ENCODE data around the gene LMAN2L. TPM values are rescaled to one million over a fixed set of nuclear protein-coding genes. Genes with fewer than 3 reads are reported as not detected.

The LMAN2L gene
- total and polyA plus RNA-seq, 9 donors, result 22.5 to 30.3 (median 27.7) TPM

DNA sequence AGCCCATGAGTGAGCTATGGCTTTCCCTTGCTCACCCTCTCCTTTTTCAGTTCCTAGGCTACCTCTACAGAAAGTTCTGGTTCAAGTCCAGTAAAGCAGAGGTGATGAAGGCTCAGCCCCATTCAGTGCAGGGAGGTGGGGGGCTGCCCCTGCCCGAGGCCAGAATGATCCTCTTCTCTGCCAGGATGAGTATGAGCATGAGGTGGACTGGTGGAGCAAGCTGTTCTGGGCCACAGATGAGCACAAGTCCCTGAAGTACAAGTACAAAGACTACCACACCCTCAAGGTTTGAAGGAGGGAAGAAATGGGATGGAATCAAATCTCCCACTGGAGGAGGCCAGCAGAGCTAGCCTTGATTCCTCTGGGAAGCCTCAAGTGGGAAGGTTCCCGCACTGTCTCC lies 42.4 kb downstream of the LMAN2L start:
- no peak for DNase-seq
- H3K27ac ChIP-seq (ENCODE audit: low read length), result no peak overlapping the region
- H3K27me3 ChIP-seq (ENCODE audit: control insufficient read depth, insufficient read depth, low read length), result no peaks in the 10 kb centered on the region
- H3K4me1 ChIP-seq (ENCODE audit: control insufficient read depth, insufficient read depth, low read length), result peaks cover 9% of the 10 kb centered on the region
- WGBS (ENCODE audit: insufficient coverage), result 83% methylated on average over 2 of the region's 2 CpGs
- H3K4me3 ChIP-seq (ENCODE audit: low read length), result no peak overlapping the region
- peaks cover 16% of the 10 kb centered on the region for H3K36me3 ChIP-seq (ENCODE audit: control insufficient read depth, insufficient read depth, low read length)
- no peaks in the 10 kb centered on the region for H3K9me3 ChIP-seq (replicated peaks; ENCODE audit: control insufficient read depth, low read depth, low read length)

DNA sequence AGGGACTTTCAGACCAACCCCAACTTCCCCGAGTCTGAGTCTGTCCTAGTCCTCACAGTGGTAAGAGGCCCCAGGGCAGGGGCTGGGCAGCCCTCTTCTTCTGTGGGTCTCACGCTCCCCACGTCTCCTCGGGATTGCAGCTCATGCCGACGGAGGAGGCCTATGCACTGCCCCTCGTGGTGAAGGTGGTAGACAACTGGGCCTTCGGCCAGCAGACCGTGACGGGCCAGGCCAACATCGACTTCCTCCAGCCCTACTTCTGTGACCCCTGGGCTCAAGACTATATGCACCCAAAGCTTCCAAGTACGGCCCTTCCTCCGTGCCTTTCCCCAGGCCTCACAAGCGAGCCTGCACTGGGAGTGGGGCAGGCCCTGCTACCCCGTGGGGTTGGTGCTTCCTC lies 44.3 kb downstream of the LMAN2L start:
- Histone ChIP-seq H3K27me3 (ENCODE audit: control insufficient read depth, insufficient read depth, low read length) (no peaks in the 10 kb centered on the region), H3K4me3 (ENCODE audit: low read length) (no peak overlapping the region), H3K36me3 (ENCODE audit: control insufficient read depth, insufficient read depth, low read length) (peaks cover 2% of the 10 kb centered on the region), H3K27ac (ENCODE audit: low read length) (no peak overlapping the region), H3K4me1 (ENCODE audit: control insufficient read depth, insufficient read depth, low read length) (peaks cover 12% of the 10 kb centered on the region), H3K9me3 (replicated peaks; ENCODE audit: control insufficient read depth, low read depth, low read length) (no peaks in the 10 kb centered on the region)
- WGBS (ENCODE audit: insufficient coverage), result 76% methylated on average over 14 of the region's 15 CpGs
- no peak for DNase-seq

DNA sequence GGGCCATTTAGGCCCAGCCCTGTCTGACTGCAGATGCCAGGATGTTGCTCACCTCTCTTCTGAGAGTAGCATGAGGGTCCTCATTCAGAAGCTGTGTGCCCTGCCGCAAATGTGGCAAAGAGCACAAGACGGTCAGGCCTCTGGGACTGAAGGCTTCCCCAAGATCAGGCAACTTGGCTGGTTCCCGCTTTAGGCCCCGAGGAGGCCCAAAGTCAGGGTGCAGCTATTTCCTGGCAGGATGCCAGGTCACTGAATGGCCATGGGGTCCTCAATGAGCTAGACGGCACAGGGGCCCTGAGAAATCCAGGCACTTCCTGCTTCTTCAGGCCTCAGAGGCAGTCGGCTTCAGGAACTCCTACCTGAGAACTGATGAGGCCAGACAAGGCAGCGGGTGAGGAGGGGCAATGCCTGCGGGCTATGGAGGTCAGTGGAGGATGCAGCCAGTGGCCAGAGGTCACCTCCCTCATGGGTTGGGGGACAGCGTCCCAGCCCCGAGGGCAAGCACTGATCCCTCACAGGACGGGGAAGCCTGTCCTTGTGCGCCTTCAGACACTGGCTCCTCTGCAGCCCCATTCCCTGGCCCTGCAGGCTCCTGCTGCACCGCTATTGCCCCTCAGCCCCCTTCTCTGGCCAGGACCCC lies 44.9 kb downstream of the LMAN2L start:
- Histone ChIP-seq H3K9me3 (replicated peaks; ENCODE audit: control insufficient read depth, low read depth, low read length) (no peaks in the 10 kb centered on the region), H3K27me3 (ENCODE audit: control insufficient read depth, insufficient read depth, low read length) (no peaks in the 10 kb centered on the region), H3K27ac (ENCODE audit: low read length) (no peak overlapping the region), H3K4me1 (ENCODE audit: control insufficient read depth, insufficient read depth, low read length) (peaks cover 12% of the 10 kb centered on the region), H3K36me3 (ENCODE audit: control insufficient read depth, insufficient read depth, low read length) (no peaks in the 10 kb centered on the region), H3K4me3 (ENCODE audit: low read length) (no peak overlapping the region)
- 72% methylated on average over 12 of the region's 13 CpGs for WGBS (ENCODE audit: insufficient coverage)
- DNase-seq, result no peak

DNA sequence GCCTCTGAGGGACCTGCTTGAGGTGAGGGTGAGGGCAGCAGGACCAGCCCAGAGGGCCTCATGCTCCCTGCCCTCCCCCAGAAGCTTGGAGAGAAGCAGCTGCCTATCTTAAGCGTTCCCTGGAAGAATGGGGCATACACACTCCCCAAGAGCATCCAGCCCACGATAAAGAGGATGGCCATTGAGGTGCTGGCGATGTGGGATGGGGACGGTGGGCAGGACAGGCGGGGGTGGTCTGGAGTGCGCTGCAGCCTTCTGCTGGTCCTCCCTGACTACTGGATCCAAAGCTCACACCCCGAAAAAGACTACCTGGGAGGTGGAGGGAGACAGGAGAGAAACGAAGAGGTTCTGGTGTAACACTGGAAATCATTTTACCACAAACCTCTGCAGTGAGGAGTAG lies 45.6 kb downstream of the LMAN2L start:
- Histone ChIP-seq H3K9me3 (replicated peaks; ENCODE audit: control insufficient read depth, low read depth, low read length) (no peaks in the 10 kb centered on the region), H3K4me3 (ENCODE audit: low read length) (no peak overlapping the region), H3K4me1 (ENCODE audit: control insufficient read depth, insufficient read depth, low read length) (peaks cover 12% of the 10 kb centered on the region), H3K27me3 (ENCODE audit: control insufficient read depth, insufficient read depth, low read length) (no peaks in the 10 kb centered on the region), H3K27ac (ENCODE audit: low read length) (no peak overlapping the region), H3K36me3 (ENCODE audit: control insufficient read depth, insufficient read depth, low read length) (no peaks in the 10 kb centered on the region)
- 95% methylated on average over 3 of the region's 8 CpGs for WGBS (ENCODE audit: insufficient coverage)
- DNase-seq, result no peak

DNA sequence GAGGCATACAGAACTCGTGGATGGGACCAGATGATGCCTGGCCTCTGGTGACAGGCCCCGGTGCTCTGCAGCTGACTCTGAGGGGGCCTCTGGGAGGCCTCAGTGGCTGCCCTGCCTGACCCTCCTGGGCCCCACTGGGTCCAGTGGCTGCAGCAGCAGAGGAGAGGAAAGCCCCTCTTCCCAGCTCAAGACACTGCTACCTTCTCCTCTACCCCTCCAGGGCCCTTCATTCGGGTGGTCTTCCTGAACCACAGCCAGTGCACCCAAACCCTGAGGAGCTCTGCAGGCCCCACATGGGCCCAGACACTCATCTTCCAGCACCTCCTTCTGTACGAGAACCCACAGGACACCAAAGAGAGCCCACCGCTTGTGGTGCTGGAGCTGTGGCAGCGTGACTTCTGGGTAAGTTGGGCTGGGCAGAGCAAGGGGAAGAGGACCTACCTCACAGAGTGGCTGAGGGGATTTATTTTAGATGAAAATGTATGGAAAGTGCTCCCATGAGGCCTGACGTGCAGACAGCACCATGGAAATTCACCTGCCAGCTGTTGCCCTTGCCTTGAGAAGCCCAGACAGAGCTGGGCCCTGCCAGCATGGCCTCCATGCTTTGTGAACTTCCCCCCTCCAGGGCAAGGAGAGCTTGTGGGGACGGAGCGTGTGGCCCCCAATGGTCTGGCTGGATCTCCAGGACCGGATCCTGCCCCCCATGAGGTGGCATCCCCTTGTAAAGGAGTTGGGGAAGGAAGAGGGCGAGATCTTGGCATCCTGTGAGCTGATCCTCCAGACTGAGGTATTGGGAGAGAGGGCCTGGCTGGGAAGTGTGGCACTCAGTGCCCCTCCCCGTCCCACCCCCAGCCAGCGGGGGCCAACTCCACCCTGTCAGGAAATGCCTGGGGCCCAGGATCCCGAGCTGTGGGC lies 46.3 kb downstream of the LMAN2L start:
- no peak overlapping the region for H3K4me3 ChIP-seq (ENCODE audit: low read length)
- no peaks in the 10 kb centered on the region for H3K27me3 ChIP-seq (ENCODE audit: control insufficient read depth, insufficient read depth, low read length)
- DNase-seq, result no peak
- H3K9me3 ChIP-seq (replicated peaks; ENCODE audit: control insufficient read depth, low read depth, low read length), result no peaks in the 10 kb centered on the region
- 53% methylated on average over 3 of the region's 14 CpGs for WGBS (ENCODE audit: insufficient coverage)
- H3K4me1 ChIP-seq (ENCODE audit: control insufficient read depth, insufficient read depth, low read length), result peaks cover 12% of the 10 kb centered on the region
- peak overlapping the region; percentile 35 for H3K27ac ChIP-seq (ENCODE audit: low read length)
- H3K36me3 ChIP-seq (ENCODE audit: control insufficient read depth, insufficient read depth, low read length), result no peaks in the 10 kb centered on the region

DNA sequence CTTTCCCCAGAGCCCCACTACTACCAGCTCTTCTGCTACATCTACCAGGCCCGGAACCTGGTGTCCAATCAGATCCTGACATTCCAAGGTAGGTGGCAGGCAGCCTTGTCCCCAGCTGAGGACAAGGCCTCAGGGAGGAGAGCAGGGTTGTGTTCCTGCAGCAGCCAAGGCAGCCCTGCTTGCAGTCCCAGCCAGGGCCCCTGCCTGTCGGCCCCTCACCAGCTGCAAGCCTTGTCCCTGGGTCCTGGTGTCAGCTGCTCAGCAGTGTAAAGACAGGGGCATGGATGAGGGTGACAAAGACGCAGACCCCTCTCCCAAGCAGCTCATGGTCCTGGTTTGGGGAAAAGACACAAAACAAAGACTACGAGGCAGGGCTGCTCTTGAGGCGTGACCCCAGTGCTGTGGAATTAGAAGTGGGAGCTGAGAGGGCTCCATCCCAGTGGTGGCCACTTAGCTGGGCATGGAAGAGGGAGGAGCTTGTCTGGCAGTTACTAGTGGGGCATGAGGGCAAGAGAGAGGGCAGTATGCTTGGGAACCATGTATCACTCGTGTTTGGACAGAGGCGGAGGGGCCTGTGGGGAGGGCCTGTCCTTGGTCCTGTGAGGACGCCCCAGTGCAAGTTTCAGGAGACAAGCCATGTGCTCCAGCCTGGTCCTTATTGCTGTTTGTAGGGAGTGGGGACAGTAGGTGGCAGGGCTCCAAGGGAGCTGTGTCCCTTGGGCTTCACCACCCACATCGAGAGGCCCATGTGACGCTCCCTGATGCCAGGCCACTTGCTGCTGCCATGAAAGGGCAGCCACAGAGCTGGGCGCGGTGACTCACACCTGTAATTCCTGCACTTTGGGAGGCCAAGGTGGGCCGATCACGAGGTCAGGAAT lies 47.5 kb downstream of the LMAN2L start:
- H3K9me3 ChIP-seq (replicated peaks; ENCODE audit: control insufficient read depth, low read depth, low read length), result no peaks in the 10 kb centered on the region
- peaks cover 12% of the 10 kb centered on the region for H3K4me1 ChIP-seq (ENCODE audit: control insufficient read depth, insufficient read depth, low read length)
- no peaks in the 10 kb centered on the region for H3K27me3 ChIP-seq (ENCODE audit: control insufficient read depth, insufficient read depth, low read length)
- no peak overlapping the region for H3K4me3 ChIP-seq (ENCODE audit: low read length)
- WGBS (ENCODE audit: insufficient coverage), result 84% methylated on average over 10 of the region's 14 CpGs
- no peak overlapping the region for H3K27ac ChIP-seq (ENCODE audit: low read length)
- DNase-seq, result no peak
- H3K36me3 ChIP-seq (ENCODE audit: control insufficient read depth, insufficient read depth, low read length), result no peaks in the 10 kb centered on the region

DNA sequence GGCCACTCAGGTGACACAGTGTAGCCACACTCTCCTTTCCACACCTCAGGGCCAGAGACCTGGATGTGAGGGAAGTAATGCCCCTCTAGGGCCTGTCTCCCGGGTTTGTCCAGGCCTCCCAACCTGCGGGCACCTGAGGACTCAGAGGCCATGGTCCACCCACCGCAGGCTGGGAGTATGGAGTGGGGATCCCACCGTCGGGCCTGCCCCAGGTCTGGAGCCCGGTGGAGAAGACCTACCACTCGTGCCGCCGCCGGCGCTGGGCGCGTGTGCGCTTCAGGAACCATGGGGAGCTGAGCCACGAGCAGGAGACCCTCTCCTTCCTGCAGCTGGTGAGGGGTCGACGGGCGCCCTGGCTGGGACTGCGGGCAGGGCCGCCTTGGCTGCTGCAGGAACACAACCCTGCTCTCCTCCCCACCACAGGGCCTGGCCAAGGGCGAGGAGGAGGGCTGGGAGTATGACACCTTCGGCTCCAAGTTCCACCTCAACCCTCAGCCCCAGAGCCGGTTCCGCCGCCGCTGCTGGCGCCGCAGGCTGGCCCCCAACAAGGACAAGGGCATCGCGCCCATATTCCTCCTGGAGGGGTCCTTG lies 48.7 kb downstream of the LMAN2L start:
- no peak overlapping the region for H3K27ac ChIP-seq (ENCODE audit: low read length)
- no peak for DNase-seq
- H3K4me1 ChIP-seq (ENCODE audit: control insufficient read depth, insufficient read depth, low read length), result peaks cover 16% of the 10 kb centered on the region
- no peaks in the 10 kb centered on the region for H3K27me3 ChIP-seq (ENCODE audit: control insufficient read depth, insufficient read depth, low read length)
- H3K9me3 ChIP-seq (replicated peaks; ENCODE audit: control insufficient read depth, low read depth, low read length), result no peaks in the 10 kb centered on the region
- H3K4me3 ChIP-seq (ENCODE audit: low read length), result no peak overlapping the region
- whole genome bisulfite sequencing (ENCODE audit: insufficient coverage), result 93% methylated on average over 26 of the region's 30 CpGs
- no peaks in the 10 kb centered on the region for H3K36me3 ChIP-seq (ENCODE audit: control insufficient read depth, insufficient read depth, low read length)

DNA sequence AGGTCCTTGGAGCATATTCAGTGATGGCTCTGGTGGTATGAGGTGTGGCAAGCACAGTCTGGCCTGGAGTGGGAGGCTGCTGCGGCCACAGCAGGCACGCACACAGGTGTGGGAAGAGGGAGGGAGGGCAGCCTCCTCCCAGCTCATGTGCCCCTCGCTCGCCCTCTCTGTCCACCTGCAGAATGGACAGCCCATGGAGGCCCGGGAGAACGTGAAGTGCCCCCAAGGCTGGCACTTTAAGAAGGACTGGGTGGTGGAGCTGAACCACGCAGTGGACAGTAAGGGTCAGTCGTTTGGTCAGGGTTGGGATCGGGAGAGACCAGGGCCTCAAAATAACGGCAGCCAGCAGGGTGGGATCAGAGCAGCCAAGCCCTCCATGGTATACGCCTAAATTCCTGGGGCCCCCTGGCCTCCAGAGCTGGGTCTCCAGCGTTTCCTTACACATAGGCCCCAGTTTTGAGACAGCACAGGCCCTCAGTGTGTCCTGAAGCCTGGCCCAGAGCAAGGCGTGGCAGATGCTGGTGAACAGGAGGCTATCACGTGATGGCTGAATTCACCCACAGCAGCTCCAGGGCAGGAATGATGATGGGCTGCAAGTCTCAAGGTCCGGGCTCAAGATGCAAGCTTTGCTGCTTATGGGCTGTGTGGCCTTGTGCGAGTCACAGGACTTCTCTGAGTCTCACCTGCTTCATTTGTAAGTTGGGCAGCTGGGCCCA lies 49.4 kb downstream of the LMAN2L start:
- no peak overlapping the region for H3K27ac ChIP-seq (ENCODE audit: low read length)
- 85% methylated on average over 15 of the region's 16 CpGs for WGBS (ENCODE audit: insufficient coverage)
- H3K36me3 ChIP-seq (ENCODE audit: control insufficient read depth, insufficient read depth, low read length), result no peaks in the 10 kb centered on the region
- no peaks in the 10 kb centered on the region for H3K9me3 ChIP-seq (replicated peaks; ENCODE audit: control insufficient read depth, low read depth, low read length)
- no peaks in the 10 kb centered on the region for H3K27me3 ChIP-seq (ENCODE audit: control insufficient read depth, insufficient read depth, low read length)
- no peak for DNase-seq
- H3K4me1 ChIP-seq (ENCODE audit: control insufficient read depth, insufficient read depth, low read length), result peaks cover 22% of the 10 kb centered on the region
- H3K4me3 ChIP-seq (ENCODE audit: low read length), result no peak overlapping the region

DNA sequence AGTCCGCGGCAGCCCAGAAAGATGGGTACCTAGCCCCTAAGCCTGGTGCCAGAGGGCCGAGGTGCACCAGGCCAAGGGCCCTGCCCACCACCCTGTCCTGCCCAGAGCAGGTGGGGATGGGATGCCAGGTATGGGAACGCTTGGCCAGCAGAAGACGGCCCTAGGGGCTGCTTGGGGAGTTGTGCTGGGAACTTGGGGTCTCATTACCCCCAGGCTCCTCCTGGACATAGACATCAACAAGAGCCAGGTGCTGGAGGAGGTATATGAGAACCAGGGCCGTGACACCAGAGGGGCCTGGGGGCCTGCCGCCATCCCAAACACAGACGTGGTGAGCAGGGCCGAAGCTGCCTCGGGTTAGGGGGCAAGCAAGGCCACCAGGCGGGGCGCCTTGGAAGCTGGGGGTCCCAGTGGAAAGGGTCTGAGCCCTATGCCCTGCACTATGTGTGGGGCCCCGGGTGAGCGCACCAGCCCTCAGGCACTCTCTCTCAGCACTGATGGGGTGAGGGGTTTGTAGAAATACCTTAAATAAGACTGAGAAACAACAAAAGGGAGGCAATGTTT lies 50.4 kb downstream of the LMAN2L start:
- Histone ChIP-seq H3K4me3 (ENCODE audit: low read length) (no peak overlapping the region), H3K36me3 (ENCODE audit: control insufficient read depth, insufficient read depth, low read length) (no peaks in the 10 kb centered on the region), H3K9me3 (replicated peaks; ENCODE audit: control insufficient read depth, low read depth, low read length) (no peaks in the 10 kb centered on the region), H3K27ac (ENCODE audit: low read length) (no peak overlapping the region), H3K4me1 (ENCODE audit: control insufficient read depth, insufficient read depth, low read length) (peaks cover 27% of the 10 kb centered on the region), H3K27me3 (ENCODE audit: control insufficient read depth, insufficient read depth, low read length) (no peaks in the 10 kb centered on the region)
- no peak for DNase-seq
- 86% methylated on average over 11 of the region's 14 CpGs for WGBS (ENCODE audit: insufficient coverage)
